ENCODE measurements around the gene CENPA.
"Not testable (repeated sequence)": the region's sequence is repeated elsewhere in the genome, so short reads cannot be mapped to it uniquely, and the experiment has no call there.

Gene CENPA

DNA sequence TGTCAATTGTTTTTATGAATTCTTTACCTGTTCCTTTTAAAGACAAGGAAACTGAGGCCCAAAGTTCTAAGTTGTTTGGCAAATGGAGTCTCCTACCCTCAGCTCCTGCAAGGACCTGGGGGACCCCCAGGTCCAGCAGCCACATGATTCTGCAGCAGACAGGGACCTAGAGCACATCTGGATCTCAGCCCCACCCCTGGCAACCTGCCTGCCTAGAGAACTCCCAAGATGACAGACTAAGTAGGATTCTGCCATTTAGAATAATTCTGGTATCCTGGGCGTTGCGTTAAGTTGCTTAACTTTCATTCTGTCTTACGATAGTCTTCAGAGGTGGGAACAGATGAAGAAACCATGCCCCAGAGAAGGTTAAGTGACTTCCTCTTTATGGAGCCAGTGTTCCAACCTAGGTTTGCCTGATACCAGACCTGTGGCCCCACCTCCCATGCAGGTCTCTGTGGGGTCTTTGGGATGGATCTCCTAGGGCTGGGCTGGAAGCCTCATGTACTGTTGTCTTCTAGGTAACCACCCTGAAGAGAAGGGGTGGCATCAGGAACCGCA, 5.6 kb upstream of the CENPA start:
- TF ChIP-seq, protein P1, sequence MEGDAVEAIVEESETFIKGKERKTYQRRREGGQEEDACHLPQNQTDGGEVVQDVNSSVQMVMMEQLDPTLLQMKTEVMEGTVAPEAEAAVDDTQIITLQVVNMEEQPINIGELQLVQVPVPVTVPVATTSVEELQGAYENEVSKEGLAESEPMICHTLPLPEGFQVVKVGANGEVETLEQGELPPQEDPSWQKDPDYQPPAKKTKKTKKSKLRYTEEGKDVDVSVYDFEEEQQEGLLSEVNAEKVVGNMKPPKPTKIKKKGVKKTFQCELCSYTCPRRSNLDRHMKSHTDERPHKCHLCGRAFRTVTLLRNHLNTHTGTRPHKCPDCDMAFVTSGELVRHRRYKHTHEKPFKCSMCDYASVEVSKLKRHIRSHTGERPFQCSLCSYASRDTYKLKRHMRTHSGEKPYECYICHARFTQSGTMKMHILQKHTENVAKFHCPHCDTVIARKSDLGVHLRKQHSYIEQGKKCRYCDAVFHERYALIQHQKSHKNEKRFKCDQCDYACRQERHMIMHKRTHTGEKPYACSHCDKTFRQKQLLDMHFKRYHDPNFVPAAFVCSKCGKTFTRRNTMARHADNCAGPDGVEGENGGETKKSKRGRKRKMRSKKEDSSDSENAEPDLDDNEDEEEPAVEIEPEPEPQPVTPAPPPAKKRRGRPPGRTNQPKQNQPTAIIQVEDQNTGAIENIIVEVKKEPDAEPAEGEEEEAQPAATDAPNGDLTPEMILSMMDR (IDR thresholded peaks at IDR 0.05; ENCODE audit: low read depth, low read length) = no peak
- H3K4me3 ChIP-seq (ENCODE audit: low read depth, low read length) = no peak overlapping the region

DNA sequence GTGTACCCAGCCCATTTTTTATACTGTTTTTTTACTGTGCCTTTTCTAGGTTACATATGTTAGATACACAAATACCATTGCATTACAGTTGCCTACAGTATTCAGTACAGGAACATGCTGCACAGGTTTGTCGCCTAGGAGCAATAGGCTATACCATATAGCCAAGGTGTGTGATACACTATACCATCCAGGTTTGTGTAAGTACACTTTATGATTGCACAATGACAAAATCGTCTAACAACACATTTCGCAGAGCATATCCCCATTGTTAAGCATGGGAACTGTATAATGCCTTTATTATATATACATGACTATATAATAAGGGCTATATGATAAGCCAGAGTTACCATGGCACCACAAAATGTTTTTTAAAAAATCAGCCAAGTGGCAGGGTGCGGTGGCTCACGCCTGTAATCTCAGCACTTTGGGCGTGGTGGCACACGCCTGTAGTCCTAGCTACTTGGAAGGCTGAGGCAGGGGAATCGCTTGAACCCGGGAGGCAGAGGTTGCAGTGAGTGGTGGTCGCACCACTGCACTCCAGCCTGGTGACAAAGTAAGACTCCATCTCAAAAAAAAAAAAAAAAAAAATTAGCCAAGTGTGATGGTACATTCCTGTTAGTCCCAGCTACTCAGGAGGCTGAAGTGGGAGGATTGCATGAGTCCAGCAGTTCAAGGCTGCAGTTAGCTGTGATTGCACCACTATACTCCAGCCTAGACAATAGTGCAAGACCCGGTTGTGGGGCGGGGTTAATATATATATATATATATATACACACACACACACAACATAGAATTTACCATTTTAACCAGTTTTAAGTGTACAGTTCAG, 2.8 kb upstream of the CENPA start:
- TF ChIP-seq, protein P1 (IDR thresholded peaks at IDR 0.05; ENCODE audit: low read depth, low read length) = no peak
- H3K4me3 ChIP-seq (ENCODE audit: low read depth, low read length) = no peak overlapping the region

DNA sequence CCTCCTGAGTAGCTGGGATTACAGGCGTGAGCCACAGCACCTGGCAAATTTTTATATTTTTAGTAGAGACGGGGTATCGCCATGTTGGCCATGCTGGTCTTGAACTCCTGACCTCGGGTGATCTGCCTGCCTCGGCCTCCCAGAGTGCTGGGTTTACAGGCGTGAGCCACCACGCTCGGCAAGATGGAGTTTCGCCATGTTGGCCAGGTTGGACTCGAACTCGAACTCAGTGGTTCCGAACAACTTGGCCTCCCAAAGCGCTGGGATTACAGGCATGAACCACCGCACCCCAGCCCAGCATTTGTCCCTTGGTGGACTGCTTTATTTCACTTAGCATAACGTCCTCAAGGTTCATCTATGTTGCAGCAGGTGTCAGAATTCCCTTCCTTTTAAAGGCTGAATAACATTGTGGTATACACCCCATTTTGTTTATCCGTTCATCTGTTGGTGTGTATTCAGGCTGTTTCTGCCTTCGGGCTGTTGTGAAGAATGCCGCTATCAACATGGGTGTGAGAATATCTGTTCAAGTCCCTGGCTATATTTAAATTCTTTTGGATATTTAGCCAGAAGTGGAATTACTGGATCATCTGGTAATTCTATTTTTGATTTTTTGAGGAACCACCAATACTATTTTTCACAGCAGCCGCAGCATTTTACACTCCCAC, 1.2 kb upstream of the CENPA start:
- H3K4me3 ChIP-seq (ENCODE audit: low read depth, low read length) = no peak overlapping the region

DNA sequence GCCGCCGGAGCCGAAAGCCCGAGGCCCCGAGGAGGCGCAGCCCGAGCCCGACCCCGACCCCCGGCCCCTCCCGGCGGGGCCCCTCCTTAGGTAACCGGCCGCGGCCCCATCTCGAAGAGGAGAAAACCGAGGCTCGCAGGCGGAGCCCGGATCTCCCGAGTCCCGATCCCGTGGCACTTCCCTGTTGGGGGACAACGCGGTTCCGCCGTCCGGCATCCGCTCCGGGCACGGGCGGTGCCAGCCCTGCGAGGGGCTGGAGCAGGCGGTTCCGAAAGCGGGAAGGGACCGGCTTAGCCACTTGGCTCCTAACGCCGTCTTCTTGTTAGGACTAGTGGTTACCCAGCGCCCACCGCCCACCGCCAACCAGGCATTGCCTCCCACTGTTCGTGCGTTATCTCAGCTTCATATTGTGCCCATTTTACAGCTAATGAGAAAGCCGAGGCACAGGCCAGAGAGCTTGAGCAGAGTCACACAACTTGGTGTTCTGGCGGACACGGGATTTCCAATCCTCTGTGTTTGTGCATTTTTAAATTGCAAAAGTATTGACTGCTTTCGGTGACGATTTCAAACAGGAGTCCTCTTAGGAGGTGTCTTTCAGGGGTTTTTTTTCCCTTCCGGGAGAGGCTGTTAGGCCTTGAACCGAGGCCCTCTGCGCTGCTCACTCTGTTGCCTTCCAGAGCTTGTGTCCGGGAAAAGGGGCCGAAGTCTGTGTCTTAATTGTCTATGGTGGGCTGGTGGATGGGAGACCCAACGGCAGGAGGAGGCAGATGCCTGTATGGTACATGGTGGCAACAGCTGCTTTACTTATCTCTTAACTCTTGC, 562 bp downstream of the CENPA start:
- peak overlapping the region; percentile 80 for H3K4me3 ChIP-seq (ENCODE audit: low read depth, low read length)
- TF ChIP-seq, protein P1 (IDR thresholded peaks at IDR 0.05; ENCODE audit: low read depth, low read length) = no peak

More for the DNA sequence above, 1.2 kb upstream of the CENPA start:
- TF ChIP-seq, protein P1 (IDR thresholded peaks at IDR 0.05; ENCODE audit: low read depth, low read length) = no peak

DNA sequence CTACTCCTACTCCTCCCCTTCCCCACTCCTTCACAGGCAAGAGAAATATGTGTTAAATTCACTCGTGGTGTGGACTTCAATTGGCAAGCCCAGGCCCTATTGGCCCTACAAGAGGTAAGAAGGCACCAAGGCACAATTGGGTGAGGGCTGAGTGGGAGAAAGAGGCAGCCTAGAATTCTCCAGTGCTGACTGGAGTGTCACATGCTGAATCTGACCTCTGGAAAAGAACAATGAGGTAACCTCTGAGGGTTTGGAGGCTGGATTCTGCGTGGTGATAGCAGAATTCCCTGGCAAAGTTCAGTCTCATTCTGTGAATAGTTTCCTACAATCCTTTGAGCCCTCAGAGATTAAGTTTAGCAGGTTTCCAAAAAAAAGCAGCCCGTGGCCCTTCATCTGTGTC, 6.9 kb downstream of the CENPA start:
- H3K4me3 ChIP-seq (ENCODE audit: low read depth, low read length) = no peak overlapping the region
- TF ChIP-seq, protein P1 (IDR thresholded peaks at IDR 0.05; ENCODE audit: low read depth, low read length) = no peak

DNA sequence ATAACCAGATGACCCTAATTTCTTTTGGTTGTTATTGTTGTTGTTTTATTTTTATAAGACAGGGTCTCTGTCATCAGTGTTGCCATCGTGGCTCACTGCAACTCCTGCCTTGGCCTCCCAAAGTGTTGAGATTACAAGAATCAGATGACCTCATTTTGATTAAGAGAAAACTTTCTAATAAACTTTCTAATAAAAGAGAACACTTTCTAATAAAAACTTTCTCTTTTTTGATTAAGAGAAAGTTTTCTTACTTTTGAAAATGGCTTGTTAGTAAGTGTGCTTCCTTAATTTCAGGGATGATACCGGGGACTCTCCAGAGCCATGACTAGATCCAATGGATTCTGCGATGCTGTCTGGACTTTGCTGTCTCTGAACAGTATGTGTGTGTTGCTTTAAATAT, 7.7 kb downstream of the CENPA start:
- TF ChIP-seq, protein P1 (IDR thresholded peaks at IDR 0.05; ENCODE audit: low read depth, low read length) = no peak
- H3K4me3 ChIP-seq (ENCODE audit: low read depth, low read length) = no peak overlapping the region

DNA sequence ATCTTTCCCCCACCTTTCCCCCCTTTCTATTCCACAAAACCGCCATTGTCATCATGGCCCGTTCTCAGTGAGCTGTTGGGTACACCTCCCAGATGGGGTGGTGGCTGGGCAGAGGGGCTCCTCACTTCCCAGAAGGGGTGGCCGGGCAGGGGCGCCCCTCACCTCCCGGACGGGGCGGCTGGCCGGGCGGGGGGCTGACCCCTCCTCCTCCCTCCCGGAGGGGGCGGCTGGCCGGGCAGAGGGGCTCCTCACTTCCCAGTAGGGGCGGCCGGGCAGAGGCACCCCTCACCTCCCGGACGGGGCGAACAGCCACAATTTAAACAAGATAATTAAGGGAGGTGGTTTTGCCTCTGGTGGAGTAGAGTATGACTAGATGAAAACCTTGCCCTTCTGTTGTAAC, 9.3 kb downstream of the CENPA start:
- not testable (repeated sequence) for H3K4me3 ChIP-seq (ENCODE audit: low read depth, low read length)
